Measurements from ENCODE around the gene DLGAP5.

- TF ChIP-seq EZH2phosphoT487 (IDR thresholded peaks at IDR 0.05; ENCODE audit: insufficient read depth, low read depth) (no peak), EZH2 (IDR thresholded peaks at IDR 0.05; ENCODE audit: insufficient read depth, poor library complexity, severe bottlenecking) (no peak)
Observed at GRCh38 chr14:55103971-55104954, 87.1 kb downstream of the DLGAP5 start.
